ENCODE measurements around the gene IL18R1.
"Not testable (repeated sequence)": the region's sequence is repeated elsewhere in the genome, so short reads cannot be mapped to it uniquely, and the experiment has no call there.

Gene IL18R1, protein sequence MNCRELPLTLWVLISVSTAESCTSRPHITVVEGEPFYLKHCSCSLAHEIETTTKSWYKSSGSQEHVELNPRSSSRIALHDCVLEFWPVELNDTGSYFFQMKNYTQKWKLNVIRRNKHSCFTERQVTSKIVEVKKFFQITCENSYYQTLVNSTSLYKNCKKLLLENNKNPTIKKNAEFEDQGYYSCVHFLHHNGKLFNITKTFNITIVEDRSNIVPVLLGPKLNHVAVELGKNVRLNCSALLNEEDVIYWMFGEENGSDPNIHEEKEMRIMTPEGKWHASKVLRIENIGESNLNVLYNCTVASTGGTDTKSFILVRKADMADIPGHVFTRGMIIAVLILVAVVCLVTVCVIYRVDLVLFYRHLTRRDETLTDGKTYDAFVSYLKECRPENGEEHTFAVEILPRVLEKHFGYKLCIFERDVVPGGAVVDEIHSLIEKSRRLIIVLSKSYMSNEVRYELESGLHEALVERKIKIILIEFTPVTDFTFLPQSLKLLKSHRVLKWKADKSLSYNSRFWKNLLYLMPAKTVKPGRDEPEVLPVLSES

DNA sequence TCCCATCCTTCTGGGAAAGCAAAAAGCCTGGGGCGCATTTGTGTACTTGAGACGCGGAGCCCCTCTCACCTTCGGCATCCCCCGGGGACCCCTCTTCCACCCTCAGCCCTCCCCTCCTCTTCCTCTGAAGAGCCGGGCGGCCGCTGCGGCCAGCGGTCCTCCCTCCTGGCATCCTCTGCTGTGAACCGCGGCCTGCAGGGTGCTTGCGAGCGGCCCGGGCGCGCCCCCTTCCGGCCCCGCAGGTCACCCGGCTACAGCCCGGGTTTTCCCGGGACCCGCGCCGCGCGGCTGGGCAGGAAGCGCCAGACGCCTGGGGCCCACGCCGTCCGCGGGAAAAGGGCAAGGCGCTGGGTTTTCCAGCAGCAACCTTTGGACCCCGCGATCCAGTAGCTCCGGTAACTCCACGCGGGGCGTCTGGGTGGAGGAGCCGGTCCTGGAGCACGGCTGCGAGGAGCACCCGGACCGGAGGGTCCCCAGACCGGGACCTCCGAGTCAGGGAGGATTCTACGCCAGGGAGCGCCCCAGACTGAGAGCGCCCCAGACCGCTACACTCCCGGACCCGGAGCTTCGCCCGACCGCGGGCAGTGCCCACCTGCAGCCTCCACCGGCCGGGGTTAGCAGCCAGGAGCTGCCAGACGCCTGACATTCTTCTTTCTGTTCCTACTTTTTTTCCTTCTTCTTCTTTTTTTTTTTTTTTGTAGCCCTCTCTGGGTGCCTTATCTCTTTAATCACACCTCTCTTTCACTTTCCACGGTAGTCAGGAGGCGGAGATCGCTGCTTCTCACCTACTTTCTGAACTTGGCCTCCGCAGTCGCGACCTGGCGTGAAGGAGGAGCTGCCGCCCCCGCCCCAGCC, at the start of gene IL18R1:
IL18R1 (plus strand) TSS at position 271 of the 855 bp plus-strand sequence. CDS start 6,865 bp downstream, outside the sequence.
- DNase-seq (peak; percentile 84), ATAC-seq (peak; percentile 94)

DNA sequence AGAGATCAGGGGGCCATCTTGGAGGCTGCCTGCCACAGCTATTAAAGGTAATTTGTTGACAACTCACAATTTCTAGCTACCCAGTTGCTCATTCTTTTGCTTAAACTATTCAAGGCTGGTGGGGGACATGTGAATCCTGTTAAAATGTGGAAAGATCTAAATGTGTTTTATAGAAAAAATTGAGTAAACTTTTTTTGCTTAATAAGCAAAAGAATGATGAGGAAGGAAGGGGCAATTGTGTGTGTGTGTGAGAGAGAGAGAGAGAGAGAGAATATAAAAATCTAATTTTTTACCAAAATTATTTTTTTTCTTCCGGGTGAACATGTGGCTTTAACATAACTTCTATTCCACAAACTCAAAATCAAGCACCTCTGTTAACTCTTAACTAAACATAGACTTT, 49.5 kb upstream of the IL18R1 start:
- DNase-seq, result no peak
- no peak for ATAC-seq

DNA sequence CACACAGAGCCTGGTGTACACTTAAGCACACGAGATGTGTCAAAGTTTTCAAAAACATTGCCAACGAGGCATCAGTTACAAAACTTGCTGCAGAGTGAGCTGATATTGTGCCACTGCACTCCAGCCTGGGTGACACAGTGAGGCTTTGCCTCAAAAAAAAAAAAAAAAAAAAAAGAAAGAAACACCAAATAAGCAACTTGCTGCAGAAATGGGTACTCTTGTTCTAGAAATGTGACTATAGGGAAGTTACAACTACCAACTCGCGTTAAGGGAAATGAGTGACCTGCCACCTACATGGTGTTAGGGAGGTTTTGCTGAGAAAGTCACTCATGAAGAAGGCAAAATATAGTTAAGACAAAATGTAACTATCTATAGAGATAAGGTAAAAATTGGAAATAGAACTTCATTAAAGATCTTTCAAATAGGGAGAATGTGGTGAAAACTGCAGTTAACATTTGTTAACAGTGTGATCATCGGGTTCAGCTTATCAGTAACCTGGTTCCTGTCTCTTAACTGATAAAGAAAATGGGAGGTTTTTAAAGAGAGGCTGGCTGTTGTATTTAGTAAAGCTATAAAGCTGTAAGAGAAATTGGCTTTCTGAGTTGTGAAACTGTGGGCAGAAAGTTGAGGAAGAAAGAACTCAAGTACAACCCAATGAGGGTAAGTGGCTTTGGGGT, 44.5 kb upstream of the IL18R1 start, which contains the start of gene IL1RL1:
IL1RL1 (plus strand) TSS at position 600 of the 677 bp plus-strand sequence. CDS start 26,702 bp downstream, outside the sequence.
- no peak for ATAC-seq
- no peak for DNase-seq

DNA sequence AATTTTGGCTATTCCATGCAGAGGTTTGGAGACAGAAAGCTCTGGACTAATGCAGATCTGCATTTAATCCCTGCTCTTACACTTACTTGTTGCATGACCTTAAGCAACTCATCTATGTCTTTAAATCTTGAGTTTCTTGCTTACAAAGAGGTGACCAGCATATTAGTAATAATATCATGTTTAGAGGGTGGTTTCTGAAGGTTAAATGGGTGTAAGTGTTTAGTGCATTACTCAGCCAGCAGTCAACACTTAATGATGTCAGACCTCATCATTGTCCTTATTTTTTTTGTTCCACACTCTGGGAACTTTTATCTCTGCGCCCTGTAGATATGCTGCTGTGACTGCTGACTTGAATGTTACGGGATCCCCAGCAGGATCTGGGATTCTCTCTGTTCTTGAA, 42.6 kb upstream of the IL18R1 start:
- ATAC-seq, result peak; percentile 19
- no peak for DNase-seq

DNA sequence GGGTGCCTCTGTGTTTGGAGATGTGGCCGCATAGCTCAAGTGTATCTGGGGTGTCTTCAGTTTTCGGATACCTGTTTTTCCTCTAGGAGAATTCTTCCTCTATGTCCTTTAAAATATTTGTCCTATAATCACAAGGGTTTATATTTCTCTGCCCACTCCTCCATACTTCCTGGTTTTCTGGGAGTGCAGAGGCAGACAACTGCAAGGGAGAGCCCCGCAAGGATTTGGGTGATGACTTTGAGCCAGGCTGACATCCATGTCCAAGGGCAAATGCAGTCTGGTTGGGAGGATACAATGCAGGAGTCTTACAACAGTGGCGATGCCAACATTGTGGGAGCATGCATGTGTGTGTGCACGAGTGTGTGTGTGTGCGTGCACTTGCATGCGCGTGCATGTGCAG, 42.1 kb upstream of the IL18R1 start:
- ATAC-seq (no peak), DNase-seq (no peak)

DNA sequence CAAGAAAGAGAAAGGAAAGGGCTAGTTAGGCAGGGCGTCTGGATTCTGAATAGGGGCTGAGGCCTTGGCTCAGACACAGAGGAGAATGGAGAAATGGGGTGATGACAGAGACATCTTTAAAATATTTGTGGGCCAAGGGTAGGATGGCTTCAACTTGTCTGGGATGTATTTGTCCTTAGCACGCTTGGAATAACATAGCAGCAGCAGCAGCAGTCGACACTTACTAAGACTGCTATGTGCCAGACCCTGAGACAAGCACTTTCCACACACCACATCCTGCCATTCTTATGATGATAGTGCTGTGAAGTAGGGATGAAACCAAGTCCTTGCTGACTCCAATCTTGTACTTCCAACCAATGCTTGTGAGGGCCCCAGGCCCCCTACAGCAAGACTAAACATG, 41.6 kb upstream of the IL18R1 start:
- ATAC-seq (no peak), DNase-seq (no peak)

DNA sequence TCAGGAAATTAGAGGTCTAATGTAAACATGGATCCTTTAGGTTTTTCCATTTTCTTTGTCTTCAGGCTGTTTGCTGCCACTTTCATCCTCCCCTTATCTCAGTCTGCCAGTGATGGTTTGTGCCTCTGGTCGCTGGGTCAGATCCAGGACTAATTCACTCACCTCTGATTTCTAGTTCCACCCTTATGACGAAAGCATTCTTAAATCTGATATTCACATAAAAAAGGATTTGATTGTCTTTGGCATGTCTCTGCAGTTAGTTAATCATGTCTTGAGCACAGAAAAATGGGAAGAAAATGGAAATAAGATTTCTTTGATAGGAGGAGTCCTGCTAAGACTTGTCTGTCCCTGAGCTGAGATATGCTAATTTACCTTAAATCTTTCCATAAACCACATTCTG, 39.7 kb upstream of the IL18R1 start:
- ATAC-seq (no peak), DNase-seq (no peak)

DNA sequence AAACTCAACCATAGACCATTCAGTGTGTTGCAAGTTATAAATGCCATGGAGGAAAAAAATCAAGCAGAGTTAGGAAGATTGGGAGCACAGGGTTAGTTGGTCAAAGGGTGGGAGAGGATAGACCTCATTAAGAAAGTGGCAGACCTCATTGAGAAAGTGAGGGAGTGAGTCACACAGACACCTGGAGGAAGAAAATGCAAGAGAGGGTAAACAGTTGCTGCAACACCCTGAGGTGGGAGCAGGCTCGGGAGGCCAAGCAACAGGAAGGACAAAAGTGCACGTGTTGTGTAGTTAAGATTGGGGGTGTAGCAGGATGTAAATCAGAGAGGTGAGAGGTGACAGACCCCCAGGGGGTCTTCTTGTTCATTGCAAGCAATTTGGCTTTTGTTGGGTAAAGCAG, 37.9 kb upstream of the IL18R1 start:
- ATAC-seq, result peak; percentile 39
- DNase-seq, result no peak

DNA sequence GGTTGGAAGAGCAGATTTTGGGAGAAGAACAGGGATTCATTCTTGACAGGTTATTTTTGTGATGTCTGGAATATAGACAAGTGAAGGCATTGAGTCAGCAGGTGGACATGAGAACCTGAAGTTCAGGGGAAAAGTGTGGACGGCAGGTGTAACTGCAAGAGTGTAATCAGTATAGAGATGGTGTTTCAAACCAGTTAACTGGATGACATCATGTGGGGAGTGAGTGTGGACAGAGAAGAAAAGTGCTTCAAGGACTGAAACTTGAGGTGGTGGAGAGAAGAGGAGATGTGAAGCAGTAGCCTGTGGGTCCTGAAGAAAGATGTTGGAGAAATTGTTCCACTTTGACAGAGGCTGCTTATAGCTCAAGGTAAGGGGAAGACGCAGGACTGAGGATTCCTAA, 37.2 kb upstream of the IL18R1 start:
- ATAC-seq, result no peak

DNA sequence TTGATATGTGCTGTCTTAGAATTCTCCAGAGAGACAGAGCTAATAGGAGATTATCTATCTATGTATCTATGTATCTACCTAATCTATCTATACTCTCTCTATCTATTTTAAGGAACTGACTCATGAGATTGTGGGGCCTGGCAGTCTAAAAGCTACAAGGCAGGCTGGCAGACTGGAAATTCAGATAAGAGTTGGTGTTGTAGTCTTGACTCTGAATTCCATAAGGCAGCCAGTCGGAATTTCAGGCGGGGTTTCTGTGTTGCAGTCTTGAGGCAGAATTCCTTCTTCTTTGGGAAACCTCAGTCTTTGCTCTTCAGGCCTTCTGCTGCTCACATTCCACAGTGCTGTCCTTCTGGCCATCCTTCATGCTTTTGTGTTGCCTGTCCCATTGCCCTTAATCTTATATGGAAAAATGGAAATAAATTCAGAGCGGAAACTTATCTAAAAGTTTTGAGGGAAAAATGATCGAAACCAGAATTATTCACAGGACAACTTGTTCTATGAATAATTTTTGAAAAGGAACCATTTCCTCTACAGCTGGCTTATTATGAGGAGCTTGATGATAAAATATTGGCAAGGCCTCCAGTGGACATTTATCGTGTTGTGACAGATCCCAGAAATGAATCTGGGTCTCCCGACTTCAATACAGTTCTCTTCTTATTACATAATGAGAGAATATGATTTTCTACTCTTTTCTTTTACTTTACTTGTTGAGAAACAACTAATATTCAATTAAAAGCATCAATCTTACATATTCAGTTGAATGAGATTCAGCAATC, 33.5 kb upstream of the IL18R1 start:
- ATAC-seq (no peak), DNase-seq (no peak)

More for the DNA sequence above, 37.2 kb upstream of the IL18R1 start:
- DNase-seq, result no peak

DNA sequence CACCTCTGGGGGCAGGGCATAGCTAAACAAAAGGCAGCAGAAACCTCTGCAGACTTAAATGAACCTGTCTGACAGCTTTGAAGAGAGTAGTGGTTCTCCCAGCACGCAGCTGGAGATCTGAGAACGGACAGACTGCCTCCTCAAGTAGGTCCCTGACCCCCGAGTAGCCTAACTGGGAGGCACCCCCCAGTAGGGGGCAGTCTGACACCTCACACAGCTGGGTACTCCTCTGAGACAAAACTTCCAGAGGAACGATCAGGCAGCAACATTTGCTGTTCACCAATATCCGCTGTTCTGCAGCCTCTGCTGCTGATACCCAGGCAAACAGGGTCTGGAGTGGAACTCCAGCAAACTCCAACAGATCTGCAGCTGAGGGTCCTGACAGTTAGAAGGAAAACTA, 30.7 kb upstream of the IL18R1 start:
- not testable (repeated sequence) for ATAC-seq, DNase-seq

DNA sequence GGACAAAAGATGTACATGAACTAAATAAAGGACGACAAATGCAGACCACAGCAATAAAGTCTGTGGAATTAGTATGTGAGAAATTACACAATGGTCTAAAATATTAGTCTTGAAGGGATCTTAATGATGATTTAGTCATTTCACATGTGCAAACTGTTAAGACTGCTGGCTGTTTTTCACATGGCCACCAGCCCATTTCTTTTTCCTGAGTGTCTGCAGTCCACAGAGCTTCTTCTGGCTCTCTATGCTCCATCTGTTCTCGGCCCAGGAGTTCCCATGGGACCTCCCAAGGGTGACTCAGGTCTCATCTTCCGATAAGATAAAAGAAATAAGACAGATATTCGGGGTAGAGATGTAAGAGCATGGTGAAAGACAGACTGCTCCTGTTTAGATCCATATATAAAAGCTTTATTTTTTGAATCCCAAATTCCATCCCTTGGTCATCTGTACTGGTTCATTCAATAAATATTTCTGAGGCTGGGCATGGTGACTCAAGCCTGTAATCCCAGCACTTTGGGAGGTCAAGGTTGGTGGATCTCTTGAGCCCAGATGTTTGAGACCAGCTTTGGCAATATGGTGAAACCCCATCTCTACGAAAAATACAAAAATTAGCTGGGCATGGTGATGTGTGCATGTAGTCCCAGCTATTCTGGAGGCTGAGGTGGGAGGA, 24.1 kb upstream of the IL18R1 start:
- DNase-seq (no peak), ATAC-seq (no peak)

DNA sequence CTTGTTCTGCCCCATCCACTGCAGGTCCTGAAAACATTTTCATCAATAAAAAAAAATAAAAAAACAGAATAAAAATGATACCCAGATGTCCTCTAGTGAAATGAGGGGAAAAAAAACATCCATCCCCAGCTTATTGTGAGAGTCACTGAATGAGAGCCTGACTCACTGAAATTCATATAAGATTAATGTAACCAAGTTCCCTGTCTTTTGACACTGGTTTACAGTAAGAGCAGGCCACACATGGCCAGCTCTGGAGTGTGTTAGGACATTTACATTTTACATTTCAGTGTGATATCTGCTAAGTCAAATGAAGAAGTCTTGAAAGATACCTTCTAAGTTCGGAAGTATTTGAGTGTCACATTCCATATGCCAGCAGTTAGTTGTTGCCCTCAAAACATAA, 21.1 kb upstream of the IL18R1 start:
- ATAC-seq, result no peak
- no peak for DNase-seq

DNA sequence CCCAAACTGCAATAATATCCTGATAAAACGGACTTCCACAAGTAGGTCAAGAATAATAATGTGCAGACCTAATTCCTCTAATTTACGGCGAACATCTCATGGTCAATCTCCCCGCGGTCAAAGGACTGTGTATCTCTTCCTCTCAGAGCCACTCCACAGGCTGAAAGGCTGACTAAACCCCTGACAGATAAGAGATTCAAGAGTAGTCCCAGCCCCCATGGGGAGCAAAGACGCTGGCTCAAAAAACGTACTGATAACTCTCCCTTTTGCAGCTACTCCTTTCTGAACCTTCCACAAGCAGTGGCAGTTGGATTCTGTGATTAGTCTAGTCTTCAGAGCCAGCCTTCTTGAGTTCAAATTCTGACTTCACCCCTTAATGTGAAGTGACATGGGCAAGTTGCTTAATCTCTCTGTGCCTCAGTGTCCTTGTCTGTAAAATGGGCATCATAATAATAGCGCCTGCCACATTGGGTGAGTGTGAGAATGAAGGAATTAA, 19.7 kb upstream of the IL18R1 start:
- DNase-seq (no peak), ATAC-seq (no peak)

DNA sequence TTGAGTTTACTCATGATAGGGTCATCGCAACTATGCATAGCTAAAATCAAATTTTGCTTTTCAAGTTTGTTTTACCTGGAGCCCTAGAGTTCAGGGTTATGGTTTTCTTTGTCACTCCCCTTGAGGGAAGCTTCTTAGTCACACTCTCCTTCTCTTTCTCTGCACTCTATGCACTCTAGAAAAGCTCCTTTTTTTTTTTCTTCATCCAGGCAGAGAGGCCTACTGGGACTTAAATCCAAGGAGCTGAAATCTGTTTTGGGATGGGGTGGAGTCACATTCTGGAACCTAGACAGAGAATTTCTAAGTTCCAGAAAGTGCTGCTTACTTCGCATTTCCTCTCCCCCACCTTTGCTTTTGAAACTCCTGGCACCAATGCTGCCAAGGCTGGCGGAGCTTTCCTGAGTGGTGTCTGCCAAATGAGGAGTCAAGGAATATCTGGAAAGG, 19.1 kb upstream of the IL18R1 start:
- no peak for DNase-seq
- ATAC-seq, result no peak

DNA sequence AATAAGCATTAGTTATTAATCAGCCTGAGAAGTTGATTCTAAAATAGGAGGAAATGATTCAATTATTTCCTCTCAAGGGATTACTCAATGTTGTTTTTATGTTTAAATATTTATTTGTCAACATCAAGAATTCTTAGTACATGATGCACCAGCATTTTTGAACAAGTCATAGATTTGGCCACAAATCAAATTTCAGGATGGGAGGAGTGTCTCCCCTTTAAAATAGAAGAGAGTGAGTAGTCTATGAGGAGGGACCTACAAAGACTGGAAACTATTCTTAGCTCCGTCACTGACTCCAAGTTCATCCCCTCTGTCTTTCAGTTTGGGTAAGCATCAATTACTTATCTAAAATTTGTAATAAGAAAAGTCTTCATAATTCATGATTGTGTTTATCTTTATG, 18.6 kb upstream of the IL18R1 start:
- no peak for ATAC-seq
- no peak for DNase-seq

DNA sequence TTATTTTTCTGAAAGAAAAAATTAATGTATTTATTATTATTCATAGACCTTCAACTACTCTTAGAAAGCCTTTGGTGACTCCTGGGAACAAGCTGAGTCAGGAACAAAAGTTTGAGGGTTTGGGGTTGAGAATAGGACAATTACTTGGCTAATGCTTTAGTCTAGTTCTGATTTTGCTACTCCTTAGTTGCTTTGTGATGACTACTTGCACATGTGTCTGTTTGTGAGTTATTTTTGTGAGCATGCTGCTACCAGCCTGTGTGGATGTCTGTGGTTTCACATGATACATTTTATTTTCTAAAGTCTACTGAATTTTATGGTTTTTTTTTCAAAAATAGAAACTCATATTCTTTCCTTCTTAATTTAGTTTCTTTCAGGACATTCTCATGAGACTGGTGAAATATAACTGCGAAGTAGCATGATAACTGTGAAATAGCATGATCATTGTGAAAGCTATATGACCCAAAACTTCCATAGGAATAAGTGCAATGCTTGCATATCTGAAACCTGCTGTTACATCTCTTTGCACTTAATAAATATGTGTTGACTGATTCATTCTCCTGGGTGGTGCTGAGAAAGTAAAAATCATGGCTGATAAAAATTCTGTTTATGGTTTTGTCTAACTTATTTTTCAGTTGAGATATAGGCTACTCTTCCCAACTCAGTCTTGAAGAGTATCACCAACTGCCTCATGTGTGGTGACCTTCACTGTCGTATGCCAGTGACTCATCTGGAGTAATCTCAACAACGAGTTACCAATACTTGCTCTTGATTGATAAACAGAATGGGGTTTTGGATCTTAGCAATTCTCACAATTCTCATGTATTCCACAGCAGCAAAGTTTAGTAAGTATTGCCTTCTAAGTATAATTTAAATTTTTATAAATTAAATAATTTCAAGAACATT, 17.9 kb upstream of the IL18R1 start:
- no peak for DNase-seq
- peak; percentile 78 for ATAC-seq

DNA sequence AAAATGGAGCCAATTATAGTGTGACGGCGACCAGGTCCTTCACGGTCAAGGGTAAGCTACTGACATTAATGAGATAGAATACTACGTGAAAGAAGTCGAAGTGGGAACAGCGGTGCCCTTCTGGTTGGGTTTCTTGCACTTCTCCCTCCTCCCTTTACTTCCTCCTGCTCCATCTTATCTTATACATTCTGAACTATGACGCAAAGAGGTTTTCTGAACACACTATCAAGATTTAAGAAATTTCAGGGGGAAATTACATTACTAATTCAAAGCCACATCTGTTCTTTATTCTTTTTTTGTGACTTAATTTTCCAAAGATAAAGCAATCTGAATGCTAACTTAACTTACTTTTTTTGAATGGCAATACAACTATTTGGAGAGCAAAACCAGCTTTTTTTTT, 14.8 kb upstream of the IL18R1 start:
- ATAC-seq (no peak), DNase-seq (no peak)

DNA sequence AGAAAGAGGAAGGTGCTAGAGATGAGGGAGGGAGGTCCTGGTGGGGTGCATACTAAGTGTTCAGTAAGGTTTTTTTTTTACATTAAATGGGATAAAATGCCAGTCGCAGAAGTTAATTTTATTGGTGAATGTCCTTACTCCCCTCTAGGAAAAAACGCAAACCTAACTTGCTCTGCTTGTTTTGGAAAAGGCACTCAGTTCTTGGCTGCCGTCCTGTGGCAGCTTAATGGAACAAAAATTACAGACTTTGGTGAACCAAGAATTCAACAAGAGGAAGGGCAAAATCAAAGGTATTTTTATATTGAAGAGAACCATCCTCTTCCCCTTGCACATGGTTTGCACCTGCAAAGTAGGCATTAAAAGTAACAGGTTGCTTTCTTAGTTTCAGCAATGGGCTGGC, 12.7 kb upstream of the IL18R1 start:
- no peak for DNase-seq

DNA sequence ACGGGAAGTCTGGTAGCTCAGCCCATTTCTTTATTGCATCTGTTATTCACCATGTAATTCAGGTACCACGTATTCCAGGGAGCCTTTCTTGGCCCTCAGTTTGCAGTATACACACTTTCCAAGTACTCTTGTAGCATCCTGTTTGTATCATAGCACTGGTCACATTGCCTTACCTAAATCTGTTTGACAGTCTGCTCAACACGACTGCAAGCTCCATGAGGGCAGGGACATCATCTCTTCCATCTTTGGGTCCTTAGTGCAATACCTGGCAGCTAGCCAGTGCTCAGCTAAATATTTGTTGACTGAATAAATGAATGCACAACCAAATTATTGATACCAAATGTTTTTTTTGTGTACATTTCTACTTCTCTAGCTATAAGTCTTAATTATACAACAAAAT, 11.2 kb upstream of the IL18R1 start:
- ATAC-seq (no peak), DNase-seq (no peak)

More for the DNA sequence above, 12.7 kb upstream of the IL18R1 start:
- ATAC-seq, result no peak
